Neutrophil (primary cell): ENCODE measurements around the gene DISP2.

Experiments
- H3K27ac ChIP-seq: fragments of 200-600 bp; sonication (generic); 2 replicates; pipeline ENCODE4 v1.5.1; 2016; ENCODE audit warnings: mild to moderate bottlenecking, moderate library complexity
- H3K27me3 ChIP-seq: fragments of 200-600 bp; sonication (generic); 2 replicates; pipeline ENCODE4 v1.6.0; 2016; ENCODE audit warnings: mild to moderate bottlenecking
- H3K36me3 ChIP-seq: fragments of 200-600 bp; sonication (generic); 2 replicates; pipeline ENCODE4 v1.5.1; 2017
- H3K4me1 ChIP-seq, 2 experiments: fragments of 200-600 bp in 1 of 2; sonication (generic) in 1 of 2; 1 replicate in 1 of 2; 2 replicates in 1 of 2; pipeline versions ENCODE4 v1.5.1 to v1.6.1; 2013 to 2016; ENCODE audit warnings: low read depth in 1 of 2, low read length in 1 of 2, mild to moderate bottlenecking in 1 of 2, moderate library complexity in 1 of 2; ENCODE audit not compliant: control insufficient read depth in 1 of 2, insufficient read depth in 1 of 2
- H3K4me3 ChIP-seq, 2 experiments: fragments of 200-600 bp in 1 of 2; sonication (generic) in 1 of 2; 1 replicate in 1 of 2; 2 replicates in 1 of 2; pipeline ENCODE4 v1.5.1; 2013 to 2016; ENCODE audit warnings: low read depth in 1 of 2, low read length in 1 of 2, mild to moderate bottlenecking in 1 of 2, moderate library complexity in 1 of 2
- H3K9me3 ChIP-seq: fragments of 200-600 bp; sonication (generic); 2 replicates; pipeline ENCODE4 v1.5.1; 2016
- CTCF ChIP-seq: fragments of 200-600 bp; sonication (generic); IDR thresholded peaks from 2 replicates; pipeline ENCODE4 v1.5.1; 2016; ENCODE audit warnings: antibody characterized with exemption

Gene DISP2

GRCh38 chr15:40428185-40428584 is 70.2 kb downstream of the DISP2 start:
- Histone ChIP-seq H3K36me3 (no peaks in the 10 kb centered on the region), H3K4me1 (no peaks in the 10 kb centered on the region), H3K9me3 (no peaks in the 10 kb centered on the region), H3K27ac (no peak overlapping the region), H3K4me3 (no peak overlapping the region), H3K27me3 (peaks cover 23% of the 10 kb centered on the region)
- no peak for TF ChIP-seq CTCF
